IMR-90 (cell line): ENCODE measurements around the gene NDUFS2.
A peak's percentile ranks its signal among the peaks of the same experiment; 100 is the strongest.

ENCODE experiments used
- CTCF ChIP-seq: conservative IDR thresholded peaks from 2 replicates; pipeline ENCODE4 v1.5.1; 2012; ENCODE audit warnings: mild to moderate bottlenecking, low read depth, low read length, improper control_type of control experiment
- ELK1 ChIP-seq: fragments of 150-350 bp; IDR thresholded peaks from 2 replicates; pipeline ENCODE4 v1.6.1; 2016; ENCODE audit warnings: low read depth, mild to moderate bottlenecking, low read length, moderate library complexity, borderline replicate concordance
- RAD21 ChIP-seq: IDR thresholded peaks from 2 replicates; pipeline ENCODE4 v1.6.1; 2012; ENCODE audit warnings: low read length, improper control_type of control experiment

GRCh38 chr1:161209790-161210409 is 7.7 kb downstream of the NDUFS2 start:
- TF ChIP-seq CTCF: peak; percentile 91
- peak; percentile 88 for TF ChIP-seq RAD21
- TF ChIP-seq ELK1: no peak
